ENCODE measurements around the gene KLHL29. TPM values are rescaled to one million over a fixed set of nuclear protein-coding genes. Genes with fewer than 3 reads are reported as not detected.
A peak's percentile ranks its signal among the peaks of the same experiment; 100 is the strongest.

Gene KLHL29
- total RNA-seq, 1 experiment from 2014 or later, result 2.4 TPM

DNA sequence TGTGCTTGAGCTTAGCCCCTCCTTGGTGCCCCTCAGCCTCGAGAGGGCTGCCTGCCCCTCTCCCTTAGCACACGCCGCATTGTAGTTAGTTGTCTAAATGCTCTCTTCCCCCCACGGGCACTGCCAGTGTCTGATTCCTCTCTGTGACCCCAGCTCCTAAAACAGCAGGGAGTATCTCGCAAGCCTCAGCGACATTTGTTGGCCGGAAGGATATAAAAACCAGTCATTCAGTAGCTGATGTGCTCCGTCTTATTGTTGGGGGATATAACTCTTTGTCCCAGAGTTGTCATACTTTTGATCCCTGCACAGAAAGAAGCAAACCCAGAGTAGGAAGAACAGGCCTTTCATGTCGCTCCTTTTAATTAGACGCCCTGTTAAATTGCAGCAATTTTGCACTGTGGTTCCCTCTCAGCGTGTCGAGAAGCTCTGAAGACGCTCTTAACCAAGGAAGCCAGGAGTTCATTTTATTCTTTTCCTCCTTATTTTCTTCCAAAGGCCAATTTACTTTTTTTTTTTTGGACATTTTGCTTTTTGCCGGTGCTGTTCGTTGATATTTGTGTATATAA lies 201.8 kb downstream of the KLHL29 start:
- H3K4me1 Mint-ChIP-seq, result peaks cover 10 to 16% of the 10 kb centered on the region in 2 experiments
- H3K79me1 ChIP-seq (ENCODE audit: insufficient read depth, low read depth, low read length, poor library complexity, severe bottlenecking), result no peaks in the 10 kb centered on the region
- no peak overlapping the region for H3K56ac ChIP-seq (ENCODE audit: insufficient read length, low read depth, low read length)
- H2BK120ac ChIP-seq (ENCODE audit: low read depth, low read length, poor library complexity, severe bottlenecking), result no peak overlapping the region
- H3K4me1 ChIP-seq (ENCODE audit: insufficient read depth, low read length), result no peaks in the 10 kb centered on the region; the same call in 1 of the 2 replicates
- H3K4me2 ChIP-seq (ENCODE audit: insufficient read depth, insufficient read length, low read length), result no peak overlapping the region
- no peaks in the 10 kb centered on the region for H3K36me3 Mint-ChIP-seq (ENCODE audit: insufficient read depth in 1 of 3, low read depth in 3 of 3)
- H2AFZ ChIP-seq (ENCODE audit: low read length), result no peak overlapping the region
- H3K4ac ChIP-seq (ENCODE audit: low read depth, low read length), result no peak overlapping the region
- no peak overlapping the region for H3K14ac ChIP-seq (ENCODE audit: insufficient read depth, low read length)
- no peak overlapping the region for H2BK15ac ChIP-seq (ENCODE audit: low read depth, low read length)
- no peak overlapping the region for H2BK12ac ChIP-seq (ENCODE audit: insufficient read length, low read depth, low read length)
- H3K27ac Mint-ChIP-seq, result 0 out of 7 replicates have a peak overlapping the region, but pooled peaks of 1 of the 3 experiments have one; percentile 11
- no peak overlapping the region for H3K4me3 Mint-ChIP-seq
- no peaks in the 10 kb centered on the region; the same call in 1 of the 2 replicates for H3K27me3 Mint-ChIP-seq (ENCODE audit: low read depth)
- H4K8ac ChIP-seq (replicated peaks; ENCODE audit: insufficient read length, low read depth, low read length), result no peak overlapping the region
- DNase-seq, result no peak
- no peak overlapping the region for H2AK5ac ChIP-seq (ENCODE audit: insufficient read length, low read length)
- no peak overlapping the region for H3K23ac ChIP-seq (ENCODE audit: insufficient read length, low read depth, low read length)
- no peak overlapping the region for H3K27ac ChIP-seq (ENCODE audit: insufficient read length, low read depth, low read length)
- no peaks in the 10 kb centered on the region for H3K79me2 ChIP-seq (ENCODE audit: insufficient read depth, low read length)
- no peak overlapping the region for H3K18ac ChIP-seq (ENCODE audit: insufficient read length, low read depth, low read length)
- H3K9me3 ChIP-seq (ENCODE audit: control insufficient read depth, low read depth, low read length), result no peaks in the 10 kb centered on the region
- H2BK5ac ChIP-seq (ENCODE audit: insufficient read length, low read length), result no peak overlapping the region
- no peaks in the 10 kb centered on the region for H3K9me3 Mint-ChIP-seq
- WGBS (ENCODE audit: extremely low coverage, insufficient read length, low lambda C conversion rate), result no CpG with 5 or more reads among the region's 15 CpGs
- no peak overlapping the region for H3T11ph ChIP-seq (ENCODE audit: low read length)
- H3K23me2 ChIP-seq (ENCODE audit: insufficient read length, low read depth, low read length, poor library complexity, severe bottlenecking), result no peaks in the 10 kb centered on the region
- H4K91ac ChIP-seq (ENCODE audit: insufficient read length, low read depth, low read length), result no peak overlapping the region
- no peak overlapping the region for H2BK20ac ChIP-seq (ENCODE audit: low read depth, low read length, poor library complexity, severe bottlenecking)
- H3K27me3 ChIP-seq (ENCODE audit: insufficient read depth, low read length), result no peaks in the 10 kb centered on the region
- no peaks in the 10 kb centered on the region for H4K20me1 ChIP-seq (ENCODE audit: control insufficient read depth, insufficient read depth, insufficient read length)
- TF ChIP-seq, protein P1, sequence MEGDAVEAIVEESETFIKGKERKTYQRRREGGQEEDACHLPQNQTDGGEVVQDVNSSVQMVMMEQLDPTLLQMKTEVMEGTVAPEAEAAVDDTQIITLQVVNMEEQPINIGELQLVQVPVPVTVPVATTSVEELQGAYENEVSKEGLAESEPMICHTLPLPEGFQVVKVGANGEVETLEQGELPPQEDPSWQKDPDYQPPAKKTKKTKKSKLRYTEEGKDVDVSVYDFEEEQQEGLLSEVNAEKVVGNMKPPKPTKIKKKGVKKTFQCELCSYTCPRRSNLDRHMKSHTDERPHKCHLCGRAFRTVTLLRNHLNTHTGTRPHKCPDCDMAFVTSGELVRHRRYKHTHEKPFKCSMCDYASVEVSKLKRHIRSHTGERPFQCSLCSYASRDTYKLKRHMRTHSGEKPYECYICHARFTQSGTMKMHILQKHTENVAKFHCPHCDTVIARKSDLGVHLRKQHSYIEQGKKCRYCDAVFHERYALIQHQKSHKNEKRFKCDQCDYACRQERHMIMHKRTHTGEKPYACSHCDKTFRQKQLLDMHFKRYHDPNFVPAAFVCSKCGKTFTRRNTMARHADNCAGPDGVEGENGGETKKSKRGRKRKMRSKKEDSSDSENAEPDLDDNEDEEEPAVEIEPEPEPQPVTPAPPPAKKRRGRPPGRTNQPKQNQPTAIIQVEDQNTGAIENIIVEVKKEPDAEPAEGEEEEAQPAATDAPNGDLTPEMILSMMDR (conservative IDR thresholded peaks at IDR 0.05), result no peak
- H3K9ac ChIP-seq (ENCODE audit: extremely low read depth, insufficient read length, low read length), result no peak overlapping the region
- no peak overlapping the region for H4K5ac ChIP-seq (ENCODE audit: insufficient read length, low read depth, low read length)
